Measurements from ENCODE around the gene UGT1A5. TPM values are rescaled to one million over a fixed set of nuclear protein-coding genes. Genes with fewer than 3 reads are reported as not detected.

Gene UGT1A5
- total and polyA plus RNA-seq, 5 donors from 2014 or later = not detected

DNA sequence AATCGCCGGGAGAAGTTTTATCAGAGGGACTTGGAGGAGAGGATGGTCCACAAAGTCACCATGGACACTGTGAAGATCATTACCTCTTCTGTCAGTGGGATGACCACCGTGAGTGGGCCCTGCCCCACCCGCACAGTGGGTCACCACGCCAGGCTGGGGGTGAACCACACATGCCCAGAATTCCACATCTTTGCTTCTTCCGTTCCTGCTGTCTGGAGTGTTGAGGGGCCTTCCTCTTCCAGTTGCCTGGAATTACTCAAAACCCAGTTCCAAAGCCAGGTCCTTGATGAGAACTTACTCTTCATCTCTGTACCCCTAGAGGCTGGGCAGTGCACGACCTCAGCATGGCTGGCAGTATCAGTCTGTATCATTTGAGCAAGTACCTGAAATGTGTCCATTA lies 87.5 kb downstream of the UGT1A5 start:
- DNase-seq = no peak
- Mint-ChIP-seq H3K4me1 (no peaks in the 10 kb centered on the region), H3K9me3 (peaks cover 0 to 4% (median 0%) of the 10 kb centered on the region in 7 donors), H3K27me3 (peaks cover 7% of the 10 kb centered on the region), H3K27ac (no peak overlapping the region), H3K4me3 (no peak overlapping the region), H3K36me3 (no peaks in the 10 kb centered on the region)
- ATAC-seq (ENCODE audit: low read depth in 2 of 2) = no peak
- H3K9me3 ChIP-seq (ENCODE audit: control insufficient read depth in 2 of 2, low read length in 2 of 2) = no peaks in the 10 kb centered on the region
- H3K36me3 ChIP-seq (ENCODE audit: control insufficient read depth, insufficient read depth, low read length) = no peaks in the 10 kb centered on the region
- H3K27me3 ChIP-seq (ENCODE audit: control insufficient read depth, insufficient read depth, low read length) = peaks cover 3% of the 10 kb centered on the region
- no peak overlapping the region for H3K27ac ChIP-seq (ENCODE audit: insufficient read depth, low read length, poor library complexity, severe bottlenecking)
- H3K4me1 ChIP-seq (ENCODE audit: control insufficient read depth, insufficient read depth, low read length, poor library complexity, severe bottlenecking) = no peaks in the 10 kb centered on the region
- H3K4me3 ChIP-seq (ENCODE audit: low read depth, low read length) = no peak overlapping the region

DNA sequence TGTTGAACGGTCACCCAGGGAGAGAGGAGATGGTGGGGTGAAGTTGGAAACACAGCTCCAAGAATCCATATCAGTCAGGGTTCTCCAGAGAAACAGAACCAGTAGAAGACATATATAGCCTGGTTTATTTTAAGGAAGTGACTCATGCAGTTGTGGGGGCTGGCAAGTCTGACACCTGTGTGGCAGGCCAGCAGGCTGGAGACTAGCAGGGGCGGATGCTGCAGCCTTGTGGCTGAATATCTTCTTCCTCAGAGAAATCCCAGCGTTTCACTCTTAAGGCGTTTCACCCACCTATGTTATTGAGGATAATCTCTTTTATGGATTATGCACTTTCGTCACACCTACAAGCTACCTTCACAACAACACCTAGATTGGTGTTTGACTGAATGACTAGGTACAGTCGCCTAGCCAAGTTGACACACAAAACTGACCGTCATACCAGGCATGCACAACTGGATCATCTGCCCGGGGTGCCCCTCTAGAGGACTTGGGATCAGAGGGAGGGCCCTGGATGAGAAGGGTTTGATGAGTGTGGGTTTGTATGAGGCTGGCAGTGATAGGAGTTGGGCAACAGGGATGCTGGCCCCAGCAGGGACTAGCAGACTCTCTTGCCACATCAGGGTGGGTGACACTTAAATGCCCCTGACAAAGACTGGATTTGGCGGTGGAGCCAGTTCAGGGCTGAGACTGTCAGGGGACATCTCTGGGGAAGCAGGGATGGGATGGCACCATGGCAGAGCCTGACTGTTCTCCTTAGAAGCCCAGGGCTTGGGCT lies 88.8 kb downstream of the UGT1A5 start:
- Histone ChIP-seq H3K9me3 (ENCODE audit: control insufficient read depth in 2 of 2, low read length in 2 of 2) (no peaks in the 10 kb centered on the region), H3K36me3 (ENCODE audit: control insufficient read depth, insufficient read depth, low read length) (no peaks in the 10 kb centered on the region), H3K4me3 (ENCODE audit: low read depth, low read length) (no peak overlapping the region), H3K4me1 (ENCODE audit: control insufficient read depth, insufficient read depth, low read length, poor library complexity, severe bottlenecking) (no peaks in the 10 kb centered on the region), H3K27me3 (ENCODE audit: control insufficient read depth, insufficient read depth, low read length) (peaks cover 3% of the 10 kb centered on the region), H3K27ac (ENCODE audit: insufficient read depth, low read length, poor library complexity, severe bottlenecking) (no peak overlapping the region)
- ATAC-seq (ENCODE audit: low read depth in 2 of 2) (no peak), DNase-seq (no peak)
- no peak overlapping the region for H3K4me3 Mint-ChIP-seq
- peaks cover 16% of the 10 kb centered on the region for H3K27me3 Mint-ChIP-seq
- H3K27ac Mint-ChIP-seq = peak overlapping the region in 1 of 3 donors; percentile 56
- no peaks in the 10 kb centered on the region for H3K4me1 Mint-ChIP-seq
- H3K36me3 Mint-ChIP-seq = no peaks in the 10 kb centered on the region
- peaks cover 0 to 4% (median 0%) of the 10 kb centered on the region in 7 donors for H3K9me3 Mint-ChIP-seq

DNA sequence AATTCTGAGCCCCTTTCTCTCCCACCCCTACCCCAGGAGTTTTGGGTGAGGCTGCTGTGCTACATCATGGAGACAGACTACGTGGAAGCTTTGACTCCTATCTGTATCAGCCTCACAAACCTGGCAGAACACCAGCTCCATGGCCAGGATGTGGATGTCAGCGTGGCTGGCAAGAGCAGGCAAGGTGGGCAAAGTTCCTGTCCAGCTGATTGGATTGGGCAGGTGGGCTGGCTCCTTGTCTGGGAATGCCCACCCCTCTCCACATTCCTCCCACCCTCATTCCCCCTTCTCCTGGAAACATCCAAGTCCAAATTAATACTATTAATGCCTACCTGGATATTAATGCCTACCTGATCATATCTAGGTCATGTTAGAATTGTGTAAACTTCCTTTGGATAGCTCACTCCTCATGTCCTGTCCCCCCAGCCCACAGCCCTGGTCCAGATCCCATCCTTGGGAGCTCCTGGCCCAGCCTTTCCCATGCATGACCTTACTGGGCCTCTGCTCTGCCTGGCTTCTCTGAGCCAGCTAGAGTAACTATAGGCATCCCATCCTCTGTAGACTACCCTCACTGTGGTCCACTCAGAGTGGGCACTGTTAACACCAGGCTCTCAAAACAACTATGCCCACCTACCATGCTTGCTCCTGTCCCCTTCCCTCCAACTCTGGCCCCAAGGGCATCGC lies 89.6 kb downstream of the UGT1A5 start:
- Mint-ChIP-seq H3K27ac (no peak overlapping the region), H3K36me3 (no peaks in the 10 kb centered on the region), H3K9me3 (peaks cover 0 to 4% (median 0%) of the 10 kb centered on the region in 7 donors), H3K27me3 (peaks cover 11% of the 10 kb centered on the region), H3K4me1 (no peaks in the 10 kb centered on the region), H3K4me3 (no peak overlapping the region)
- DNase-seq (no peak), ATAC-seq (ENCODE audit: low read depth in 2 of 2) (no peak)
- Histone ChIP-seq H3K4me1 (ENCODE audit: control insufficient read depth, insufficient read depth, low read length, poor library complexity, severe bottlenecking) (no peaks in the 10 kb centered on the region), H3K9me3 (ENCODE audit: control insufficient read depth in 2 of 2, low read length in 2 of 2) (no peaks in the 10 kb centered on the region), H3K27me3 (ENCODE audit: control insufficient read depth, insufficient read depth, low read length) (peaks cover 3% of the 10 kb centered on the region), H3K4me3 (ENCODE audit: low read depth, low read length) (no peak overlapping the region), H3K36me3 (ENCODE audit: control insufficient read depth, insufficient read depth, low read length) (no peaks in the 10 kb centered on the region), H3K27ac (ENCODE audit: insufficient read depth, low read length, poor library complexity, severe bottlenecking) (no peak overlapping the region)

DNA sequence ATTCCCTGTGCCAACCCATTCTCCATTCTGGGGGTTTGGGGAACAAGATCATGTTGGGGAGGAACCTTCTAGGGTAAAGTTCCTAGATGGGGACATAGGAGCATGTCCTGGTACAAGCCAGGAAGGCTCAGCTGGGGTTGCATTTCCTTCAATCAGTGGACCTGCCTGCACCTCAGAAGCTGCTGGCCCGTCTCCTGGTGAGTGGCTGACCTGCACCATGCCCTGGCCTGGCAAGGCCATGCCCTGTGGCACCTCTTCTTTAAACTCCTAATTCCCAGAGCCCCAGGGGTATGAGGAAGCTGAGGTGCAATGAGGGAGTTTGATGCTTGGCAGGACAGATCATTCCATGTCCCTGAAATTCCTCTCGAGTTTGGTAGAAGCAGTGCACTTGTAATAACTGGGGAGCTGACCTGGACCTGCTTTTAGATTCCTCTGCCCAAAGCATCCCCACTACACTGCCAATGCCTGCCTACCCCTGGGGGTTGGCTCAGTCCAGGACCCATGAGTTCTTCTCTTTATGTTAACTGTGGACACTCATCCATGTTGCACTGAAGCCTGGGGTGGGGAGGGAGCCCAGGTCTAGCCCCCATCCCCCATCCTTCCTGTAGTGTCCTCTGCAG lies 90.7 kb downstream of the UGT1A5 start:
- H3K27ac ChIP-seq (ENCODE audit: insufficient read depth, low read length, poor library complexity, severe bottlenecking) = no peak overlapping the region
- DNase-seq = no peak
- H3K27me3 ChIP-seq (ENCODE audit: control insufficient read depth, insufficient read depth, low read length) = peaks cover 3% of the 10 kb centered on the region
- H3K4me1 ChIP-seq (ENCODE audit: control insufficient read depth, insufficient read depth, low read length, poor library complexity, severe bottlenecking) = no peaks in the 10 kb centered on the region
- Mint-ChIP-seq H3K36me3 (no peaks in the 10 kb centered on the region), H3K4me3 (no peak overlapping the region), H3K27ac (no peak overlapping the region), H3K4me1 (no peaks in the 10 kb centered on the region), H3K27me3 (peaks cover 11% of the 10 kb centered on the region), H3K9me3 (peaks cover 0 to 4% (median 0%) of the 10 kb centered on the region in 7 donors)
- no peak overlapping the region for H3K4me3 ChIP-seq (ENCODE audit: low read depth, low read length)
- ATAC-seq (ENCODE audit: low read depth in 2 of 2) = no peak
- no peaks in the 10 kb centered on the region for H3K9me3 ChIP-seq (ENCODE audit: control insufficient read depth in 2 of 2, low read length in 2 of 2)
- H3K36me3 ChIP-seq (ENCODE audit: control insufficient read depth, insufficient read depth, low read length) = no peaks in the 10 kb centered on the region

- Mint-ChIP-seq H3K4me1 (no peaks in the 10 kb centered on the region), H3K27ac (no peak overlapping the region), H3K4me3 (no peak overlapping the region), H3K27me3 (peaks cover 13% of the 10 kb centered on the region), H3K36me3 (no peaks in the 10 kb centered on the region), H3K9me3 (peaks cover 0 to 4% (median 0%) of the 10 kb centered on the region in 7 donors)
- Histone ChIP-seq H3K27ac (ENCODE audit: insufficient read depth, low read length, poor library complexity, severe bottlenecking) (no peak overlapping the region), H3K36me3 (ENCODE audit: control insufficient read depth, insufficient read depth, low read length) (no peaks in the 10 kb centered on the region), H3K4me3 (ENCODE audit: low read depth, low read length) (no peak overlapping the region), H3K4me1 (ENCODE audit: control insufficient read depth, insufficient read depth, low read length, poor library complexity, severe bottlenecking) (no peaks in the 10 kb centered on the region), H3K27me3 (ENCODE audit: control insufficient read depth, insufficient read depth, low read length) (peaks cover 3% of the 10 kb centered on the region), H3K9me3 (ENCODE audit: control insufficient read depth in 2 of 2, low read length in 2 of 2) (no peaks in the 10 kb centered on the region)
- no peak for DNase-seq
- no peak for ATAC-seq (ENCODE audit: low read depth in 2 of 2)
Observed at GRCh38 chr2:233803994-233804393, 91.3 kb downstream of the UGT1A5 start.

GRCh38 chr2:233807215-233807865 lies 94.6 kb downstream of the UGT1A5 start:
- no peak overlapping the region for H3K27ac ChIP-seq (ENCODE audit: insufficient read depth, low read length, poor library complexity, severe bottlenecking)
- peaks cover 3% of the 10 kb centered on the region for H3K27me3 ChIP-seq (ENCODE audit: control insufficient read depth, insufficient read depth, low read length)
- no peaks in the 10 kb centered on the region for H3K9me3 ChIP-seq (ENCODE audit: control insufficient read depth in 2 of 2, low read length in 2 of 2)
- H3K9me3 Mint-ChIP-seq = peaks cover 0 to 1% (median 0%) of the 10 kb centered on the region in 7 donors
- ATAC-seq (ENCODE audit: low read depth in 2 of 2) (no peak), DNase-seq (no peak)
- H3K4me3 ChIP-seq (ENCODE audit: low read depth, low read length) = no peak overlapping the region
- peaks cover 19% of the 10 kb centered on the region for H3K27me3 Mint-ChIP-seq
- H3K36me3 Mint-ChIP-seq = no peaks in the 10 kb centered on the region
- no peaks in the 10 kb centered on the region for H3K4me1 ChIP-seq (ENCODE audit: control insufficient read depth, insufficient read depth, low read length, poor library complexity, severe bottlenecking)
- no peak overlapping the region for H3K27ac Mint-ChIP-seq
- H3K36me3 ChIP-seq (ENCODE audit: control insufficient read depth, insufficient read depth, low read length) = no peaks in the 10 kb centered on the region
- no peak overlapping the region for H3K4me3 Mint-ChIP-seq
- H3K4me1 Mint-ChIP-seq = no peaks in the 10 kb centered on the region

- H3K4me3 ChIP-seq (ENCODE audit: low read depth, low read length) = no peak overlapping the region
Observed at GRCh38 chr2:233807966-233808935, 95.5 kb downstream of the UGT1A5 start.

More at GRCh38 chr2:233807966-233808935, 95.5 kb downstream of the UGT1A5 start:
- Mint-ChIP-seq H3K27me3 (peaks cover 23% of the 10 kb centered on the region), H3K27ac (no peak overlapping the region), H3K4me1 (no peaks in the 10 kb centered on the region), H3K4me3 (no peak overlapping the region), H3K9me3 (no peaks in the 10 kb centered on the region), H3K36me3 (no peaks in the 10 kb centered on the region)
- Histone ChIP-seq H3K4me1 (ENCODE audit: control insufficient read depth, insufficient read depth, low read length, poor library complexity, severe bottlenecking) (no peaks in the 10 kb centered on the region), H3K36me3 (ENCODE audit: control insufficient read depth, insufficient read depth, low read length) (no peaks in the 10 kb centered on the region), H3K9me3 (ENCODE audit: control insufficient read depth in 2 of 2, low read length in 2 of 2) (no peaks in the 10 kb centered on the region), H3K27ac (ENCODE audit: insufficient read depth, low read length, poor library complexity, severe bottlenecking) (no peak overlapping the region), H3K27me3 (ENCODE audit: control insufficient read depth, insufficient read depth, low read length) (peaks cover 3% of the 10 kb centered on the region)
- DNase-seq = no peak
- no peak for ATAC-seq (ENCODE audit: low read depth in 2 of 2)

Measured in CD4-positive, CD25-positive, alpha-beta regulatory T cell (primary cell).